Measurements from ENCODE around the gene PICALM. TPM values are rescaled to one million over a fixed set of nuclear protein-coding genes. Genes with fewer than 3 reads are reported as not detected.

The PICALM gene
- total and polyA plus RNA-seq, 2 of the 4 experiments (the other 2 are of a cell fraction) = 235 to 453 TPM

GRCh38 chr11:85989746-85990145 lies 79.1 kb downstream of the PICALM start:
- H3K9me3 ChIP-seq (ENCODE audit: control insufficient read depth, insufficient read depth, low read length) = no peaks in the 10 kb centered on the region
- H2AFZ ChIP-seq (replicated peaks; ENCODE audit: low read length, poor library complexity) = no peak overlapping the region
- no peak overlapping the region for H4K91ac ChIP-seq (ENCODE audit: insufficient read depth, low read depth, low read length)
- no peak overlapping the region for H3K23ac ChIP-seq (ENCODE audit: low read depth, low read length)
- POLR2A ChIA-PET (ENCODE audit: unreplicated experiment) = no interaction called here
- CTCF ChIA-PET = interaction anchor here (1.3 kb wide), 1 partner anchor 135 kb away, joined by 3 read pairs; the partner anchor contains the start of gene CCDC83
- H3K27ac ChIP-seq (ENCODE audit: insufficient read depth, low read length) = no peak overlapping the region
- H2BK15ac ChIP-seq (ENCODE audit: low read depth, low read length) = no peak overlapping the region
- H3K14ac ChIP-seq (replicated peaks; ENCODE audit: low read depth, low read length) = no peak overlapping the region
- no TSS peak for BruUV-seq (replicated peaks)
- TF ChIP-seq MXI1 (IDR thresholded peaks at IDR 0.05; ENCODE audit: borderline replicate concordance, low read depth, low read length) (no peak), RCOR1 (IDR thresholded peaks at IDR 0.05; ENCODE audit: insufficient replicate concordance, low read length) (no peak)
- dilution Hi-C loops (cut with HindIII; ENCODE audit: low sequenced_read_pairs, unreplicated experiment) = no loop called here
- H2AK5ac ChIP-seq (ENCODE audit: low read depth, low read length) = no peak overlapping the region
- no peaks in the 10 kb centered on the region for H3K27me3 ChIP-seq (ENCODE audit: control insufficient read depth, insufficient read depth, low read length)
- no peak overlapping the region for H2BK120ac ChIP-seq (ENCODE audit: low read depth, low read length)
- H3K4me3 ChIP-seq (ENCODE audit: insufficient read depth, low read depth, low read length) = no peak overlapping the region
- H3K4ac ChIP-seq (ENCODE audit: low read depth, low read length) = no peak overlapping the region
- H3K36me3 ChIP-seq (ENCODE audit: control insufficient read depth, insufficient read depth, low read length) = peaks cover 25% of the 10 kb centered on the region
- H3K4me2 ChIP-seq (ENCODE audit: low read depth, low read length) = no peak overlapping the region
- intact Hi-C loops (cut with micrococcal nuclease) = no loop called here
- H3K9me1 ChIP-seq (ENCODE audit: insufficient read depth, low read length) = no peaks in the 10 kb centered on the region
- H3K18ac ChIP-seq (ENCODE audit: low read depth, low read length) = no peak overlapping the region
- no peak overlapping the region for H3K9ac ChIP-seq (ENCODE audit: low read depth, low read length)
- H3K4me1 ChIP-seq (ENCODE audit: control insufficient read depth, insufficient read depth, low read length) = no peaks in the 10 kb centered on the region
- no peak overlapping the region for H2BK20ac ChIP-seq (ENCODE audit: low read depth, low read length)
- DNase-seq (no peak), ATAC-seq (ENCODE audit: low read depth) (no peak)
- H4K8ac ChIP-seq (ENCODE audit: low read depth in 2 of 2, low read length in 2 of 2) = no peak overlapping the region
- H3K56ac ChIP-seq (ENCODE audit: extremely low read depth, insufficient read depth, low read length) = no peak overlapping the region
- no CpG with 5 or more reads among the region's 2 CpGs for WGBS, 2 experiments (ENCODE audit: extremely low coverage in 2 of 2, insufficient read length in 1 of 2)
- peaks cover 7 to 33% of the 10 kb centered on the region in 2 experiments; a peak in 2 of 4 replicates for H3K79me1 ChIP-seq (ENCODE audit: low read depth in 1 of 2, low read length in 2 of 2)
- H2BK5ac ChIP-seq (ENCODE audit: low read depth, low read length, poor library complexity, severe bottlenecking) = no peak overlapping the region
- no peak overlapping the region for H4K5ac ChIP-seq (ENCODE audit: low read depth, low read length)
- no peak overlapping the region for H2AK9ac ChIP-seq (replicated peaks; ENCODE audit: low read depth, low read length, poor library complexity)
- H4K20me1 ChIP-seq (ENCODE audit: insufficient read depth, low read length) = 0 out of 2 replicates have a peak, but pooled peaks cover 5% of the 10 kb centered on the region
- in situ Hi-C loops (cut with MboI; ENCODE audit: low sequenced_read_pairs) = no loop called here

Data from IMR-90 (cell line).